ENCODE data around the gene ERBB2. TPM values are rescaled to one million over a fixed set of nuclear protein-coding genes. Genes with fewer than 3 reads are reported as not detected.

Gene ERBB2
- total RNA-seq, 6 experiments from 2014 or later = 8.9 to 40.4 (median 26.2) TPM

DNA sequence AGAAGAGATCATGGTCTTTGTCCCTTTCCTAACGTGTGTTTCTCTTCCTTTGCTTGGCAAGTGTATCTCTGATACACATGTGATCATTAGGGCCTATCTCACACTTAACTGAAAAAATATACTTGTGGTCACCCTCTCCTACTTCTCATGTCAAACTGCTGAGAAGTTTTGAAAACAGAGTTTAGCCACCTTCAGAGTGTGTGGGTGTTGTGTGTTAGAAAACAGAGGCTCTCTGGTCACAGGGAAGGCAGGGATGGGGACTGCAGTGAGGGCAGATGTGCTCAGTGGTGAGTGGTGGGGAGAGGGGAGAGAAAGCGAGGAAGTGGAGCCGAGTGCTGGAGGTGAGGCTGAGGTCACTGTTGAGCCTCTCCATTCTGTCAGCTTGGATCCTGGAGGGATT is 67.3 kb downstream of the ERBB2 start:
- ATAC-seq (peak in 2 of 4 donors; percentile 23 to 28), DNase-seq (no peak)
- 26% methylated on average over 2 of the region's 3 CpGs for WGBS (ENCODE audit: insufficient coverage, low coverage, low lambda C conversion rate, missing lambda C conversion rate)
- Histone ChIP-seq H3K4me3 (no peak overlapping the region), H3K9me3 (no peaks in the 10 kb centered on the region), H3K27ac (no peak overlapping the region), H3K27me3 (no peaks in the 10 kb centered on the region), H3K36me3 (no peaks in the 10 kb centered on the region), H3K4me1 (no peaks in the 10 kb centered on the region)
- TF ChIP-seq POLR2A (IDR thresholded peaks at IDR 0.05) = no peak
- TF ChIP-seq, protein P1, sequence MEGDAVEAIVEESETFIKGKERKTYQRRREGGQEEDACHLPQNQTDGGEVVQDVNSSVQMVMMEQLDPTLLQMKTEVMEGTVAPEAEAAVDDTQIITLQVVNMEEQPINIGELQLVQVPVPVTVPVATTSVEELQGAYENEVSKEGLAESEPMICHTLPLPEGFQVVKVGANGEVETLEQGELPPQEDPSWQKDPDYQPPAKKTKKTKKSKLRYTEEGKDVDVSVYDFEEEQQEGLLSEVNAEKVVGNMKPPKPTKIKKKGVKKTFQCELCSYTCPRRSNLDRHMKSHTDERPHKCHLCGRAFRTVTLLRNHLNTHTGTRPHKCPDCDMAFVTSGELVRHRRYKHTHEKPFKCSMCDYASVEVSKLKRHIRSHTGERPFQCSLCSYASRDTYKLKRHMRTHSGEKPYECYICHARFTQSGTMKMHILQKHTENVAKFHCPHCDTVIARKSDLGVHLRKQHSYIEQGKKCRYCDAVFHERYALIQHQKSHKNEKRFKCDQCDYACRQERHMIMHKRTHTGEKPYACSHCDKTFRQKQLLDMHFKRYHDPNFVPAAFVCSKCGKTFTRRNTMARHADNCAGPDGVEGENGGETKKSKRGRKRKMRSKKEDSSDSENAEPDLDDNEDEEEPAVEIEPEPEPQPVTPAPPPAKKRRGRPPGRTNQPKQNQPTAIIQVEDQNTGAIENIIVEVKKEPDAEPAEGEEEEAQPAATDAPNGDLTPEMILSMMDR (IDR thresholded peaks at IDR 0.05) = no peak
- intact Hi-C loops (cut with DNase I) = loop anchor here in 1 of 2 donors (10.0 kb wide), 1 partner anchor 58 kb away; no protein-coding TSS in a partner anchor

DNA sequence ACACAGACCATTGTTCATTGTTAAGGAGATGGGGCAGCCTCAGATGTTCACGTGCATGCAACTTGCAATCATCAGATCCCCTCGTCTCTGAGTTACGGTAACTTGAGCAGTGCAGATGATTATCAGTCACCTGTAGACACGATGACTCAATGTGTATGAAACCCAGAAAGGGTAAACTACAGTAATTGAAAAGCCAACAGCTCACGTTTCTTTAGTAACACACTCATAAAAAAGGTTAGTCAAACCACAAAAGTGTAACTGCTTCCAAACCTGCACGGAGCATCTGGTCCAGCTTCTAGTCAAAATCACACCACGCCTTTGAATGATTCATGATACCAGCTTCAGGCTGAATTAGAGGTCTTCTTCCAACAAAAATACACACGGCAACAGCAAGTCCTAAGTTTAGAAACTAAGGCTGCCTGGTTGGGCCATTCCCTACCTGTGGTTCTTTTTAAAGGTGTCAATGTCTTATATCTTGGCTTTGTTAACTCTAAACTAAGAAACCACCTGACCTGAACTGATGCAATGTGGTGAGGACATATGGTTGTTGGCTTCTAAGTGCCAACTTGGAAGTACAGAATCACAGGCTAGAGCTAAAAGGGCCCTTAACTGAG is 70.2 kb downstream of the ERBB2 start:
- no peak overlapping the region for H3K4me3 ChIP-seq
- no peaks in the 10 kb centered on the region for H3K36me3 ChIP-seq
- no peak for TF ChIP-seq POLR2A (IDR thresholded peaks at IDR 0.05)
- TF ChIP-seq, protein P1 (IDR thresholded peaks at IDR 0.05) = no peak
- H3K27ac ChIP-seq = no peak overlapping the region
- H3K27me3 ChIP-seq = no peaks in the 10 kb centered on the region
- H3K4me1 ChIP-seq = no peaks in the 10 kb centered on the region
- 64% methylated on average over 8 of the region's 8 CpGs for WGBS (ENCODE audit: insufficient coverage, low coverage, low lambda C conversion rate, missing lambda C conversion rate)
- DNase-seq = no peak
- intact Hi-C loops (cut with DNase I) = loop anchor here in 1 of 2 donors (10.0 kb wide), 1 partner anchor 55 kb away; no protein-coding TSS in a partner anchor
- no peaks in the 10 kb centered on the region for H3K9me3 ChIP-seq
- no peak for ATAC-seq

DNA sequence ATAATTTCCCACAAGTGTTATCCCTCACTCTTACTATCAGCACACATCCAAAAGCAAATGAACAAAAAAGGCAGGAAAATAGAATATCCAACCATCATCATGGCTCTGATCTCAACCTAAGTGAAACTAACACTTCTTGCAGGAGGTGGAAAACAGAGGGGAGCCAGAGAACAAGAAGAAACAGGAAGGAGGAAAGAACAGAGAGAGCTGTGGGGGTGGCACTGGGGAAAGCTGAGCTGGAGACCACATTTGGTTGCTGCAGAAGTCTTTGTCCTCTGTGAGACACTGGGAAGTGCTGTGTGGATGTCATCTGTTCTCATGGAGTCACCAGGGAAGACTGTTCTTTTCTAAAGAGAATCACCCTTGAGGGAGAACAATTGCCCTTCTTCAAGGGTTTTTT is 72.6 kb downstream of the ERBB2 start:
- Histone ChIP-seq H3K4me3 (no peak overlapping the region), H3K27me3 (no peaks in the 10 kb centered on the region), H3K4me1 (no peaks in the 10 kb centered on the region), H3K9me3 (no peaks in the 10 kb centered on the region), H3K36me3 (no peaks in the 10 kb centered on the region), H3K27ac (no peak overlapping the region)
- DNase-seq (no peak), ATAC-seq (no peak)
- intact Hi-C loops (cut with DNase I) = no loop called here
- TF ChIP-seq POLR2A (IDR thresholded peaks at IDR 0.05) = no peak
- TF ChIP-seq, protein P1 (IDR thresholded peaks at IDR 0.05) = no peak

DNA sequence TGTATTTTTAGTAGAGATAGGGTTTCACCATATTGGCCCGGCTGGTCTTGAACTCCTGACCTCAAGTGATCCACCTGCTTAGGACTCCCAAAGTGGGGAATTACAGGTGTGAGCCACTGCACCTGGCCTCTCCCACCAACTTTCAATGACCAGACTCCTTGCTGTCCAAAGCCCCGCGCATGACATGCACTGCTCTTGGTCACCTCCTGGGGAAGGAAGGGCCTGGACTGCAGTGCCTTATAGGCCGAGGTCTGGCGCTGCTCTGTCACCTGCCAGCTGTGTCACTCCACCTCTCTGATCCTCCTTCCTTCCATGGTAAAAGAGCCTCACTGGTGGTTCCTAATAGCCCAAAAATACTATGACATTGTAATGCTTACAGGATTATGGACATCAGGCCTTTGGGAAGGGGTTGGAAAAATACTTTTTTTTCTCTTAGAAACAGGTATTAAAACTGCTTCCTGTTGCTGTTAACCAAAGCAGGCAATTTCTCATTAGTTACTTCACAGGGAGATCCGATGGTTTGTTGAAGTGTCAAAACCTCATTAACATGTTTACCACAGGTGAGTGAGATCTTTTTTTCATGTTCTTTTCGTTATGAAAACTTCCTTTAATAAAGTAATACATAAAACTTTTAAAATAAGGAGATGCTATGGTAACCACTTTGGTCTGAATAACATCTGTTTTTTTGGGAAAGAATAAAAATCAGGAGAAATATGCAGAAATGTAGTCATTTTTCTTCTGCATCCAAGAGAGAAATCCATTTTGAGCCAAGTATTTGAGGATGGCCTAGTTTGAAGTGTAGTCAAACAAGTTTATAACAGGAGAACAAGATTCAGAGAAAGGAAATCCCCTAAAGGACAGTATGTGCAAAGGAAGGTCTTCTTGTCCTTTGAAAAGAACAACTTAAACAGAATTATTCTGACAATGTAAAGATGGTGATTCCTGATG is 73.4 kb downstream of the ERBB2 start:
- no peak for DNase-seq
- intact Hi-C loops (cut with DNase I) = no loop called here
- H3K27ac ChIP-seq = no peak overlapping the region
- no peaks in the 10 kb centered on the region for H3K4me1 ChIP-seq
- ATAC-seq = no peak
- WGBS (ENCODE audit: insufficient coverage, low coverage, low lambda C conversion rate, missing lambda C conversion rate) = 65% methylated on average over 7 of the region's 7 CpGs
- H3K27me3 ChIP-seq = no peaks in the 10 kb centered on the region
- H3K4me3 ChIP-seq = no peak overlapping the region
- H3K9me3 ChIP-seq = no peaks in the 10 kb centered on the region
- TF ChIP-seq, protein P1 (IDR thresholded peaks at IDR 0.05) = no peak
- TF ChIP-seq POLR2A (IDR thresholded peaks at IDR 0.05) = no peak
- H3K36me3 ChIP-seq = no peaks in the 10 kb centered on the region

Data from right lobe of liver (tissue), 6 donors.